GM12878 (cell line): ENCODE measurements around the gene ANKRD62. TPM values are rescaled to one million over a fixed set of nuclear protein-coding genes. Genes with fewer than 3 reads are reported as not detected.

Experiments
- ATAC-seq: fragments of 200-7000 bp; cut with Tn5 transposase; 3 replicates; pipeline ENCODE4 v1.9.1; 2020; ENCODE audit warnings: mild to moderate bottlenecking, moderate library complexity
- BruUV-seq: library from RNA; stranded (reverse); fragments of 400-500 nt; replicated peaks from 2 replicates; lab custom pipeline; 2021; lab: Mats Ljungman, UMichigan
- CTCF ChIA-PET: fragments of 300-600 bp; sonication (Branson Sonifier 250); formaldehyde crosslinking; extraction: SDS; loops from one replicate; lab custom pipeline; 2021; ENCODE audit warnings: inconsistent platforms; lab: Yijun Ruan, JAX
- POLR2A ChIA-PET: fragments of 350-600 bp; formaldehyde crosslinking; extraction: SDS; loops from one replicate; lab custom pipeline; 2021; ENCODE audit warnings: inconsistent platforms; lab: Charles Lee
- RAD21 ChIA-PET: fragments of 300-600 bp; sonication (Branson Sonifier 250); formaldehyde crosslinking; loops from one replicate; lab custom pipeline; 2023; ENCODE audit warnings: antibody characterized with exemption; ENCODE audit not compliant: unreplicated experiment; lab: Charles Lee
- SMC1A ChIA-PET: fragments of 300-600 bp; sonication (Branson Sonifier 250); formaldehyde crosslinking; loops from one replicate; lab custom pipeline; 2023; ENCODE audit not compliant: unreplicated experiment, uncharacterized antibody; lab: Charles Lee
- DNase-seq: peaks from one replicate; pipeline ENCODE4 v3.0.0-alpha.2; 2011; ENCODE audit warnings: low read depth, low spot score
- FAIRE-seq: peaks from 3 replicates; lab custom pipeline; 2011; peaks lifted over from hg19 to GRCh38; lab: Jason Lieb, UNC
- H2AFZ ChIP-seq: 2 replicates; pipeline ENCODE4 v1.6.0; 2011; ENCODE audit warnings: low read depth, low read length, control low read depth; ENCODE audit not compliant: control insufficient read depth
- H3K27ac ChIP-seq: 2 replicates; pipeline ENCODE4 v1.5.1; 2011; ENCODE audit warnings: control low read depth; ENCODE audit not compliant: control insufficient read depth, insufficient read depth
- H3K27me3 ChIP-seq, 2 experiments: replicated peaks in 1 of 2; 2 replicates each; pipeline versions ENCODE4 v1.6.0 to v1.6.1; 2011; ENCODE audit warnings: low read length in 1 of 2; ENCODE audit not compliant: control insufficient read depth in 2 of 2, insufficient read depth in 2 of 2
- H3K36me3 ChIP-seq, 2 experiments: 2 replicates each; pipeline ENCODE4 v1.5.1; 2011; ENCODE audit warnings: low read length in 1 of 2; ENCODE audit not compliant: control insufficient read depth in 2 of 2, insufficient read depth in 2 of 2
- H3K4me1 ChIP-seq: 2 replicates; pipeline ENCODE4 v1.6.1; 2011; ENCODE audit warnings: mild to moderate bottlenecking, low read length, moderate library complexity, mixed read lengths; ENCODE audit not compliant: control insufficient read depth, insufficient read depth
- H3K4me2 ChIP-seq: 2 replicates; pipeline ENCODE4 v1.6.0; 2011; ENCODE audit warnings: control low read depth; ENCODE audit not compliant: control insufficient read depth, insufficient read depth
- H3K4me3 ChIP-seq: fragments of 200-600 bp; sonication (generic); 2 replicates; pipeline ENCODE4 v1.5.1; 2016
- H3K79me2 ChIP-seq: 2 replicates; pipeline ENCODE4 v1.6.0; 2011; ENCODE audit warnings: low read length; ENCODE audit not compliant: control insufficient read depth, insufficient read depth
- H3K9ac ChIP-seq: 2 replicates; pipeline ENCODE4 v1.8.0; 2011; ENCODE audit warnings: low read length, control low read depth, mixed read lengths; ENCODE audit not compliant: control insufficient read depth, insufficient read depth
- H3K9me3 ChIP-seq: replicated peaks from 3 replicates; pipeline ENCODE4 v1.5.1; 2011; ENCODE audit warnings: mild to moderate bottlenecking, low read length; ENCODE audit not compliant: control insufficient read depth, insufficient read depth
- H4K20me1 ChIP-seq: 2 replicates; pipeline ENCODE4 v1.6.0; 2011; ENCODE audit not compliant: control insufficient read depth, insufficient read depth
- BCL11A ChIP-seq: IDR thresholded peaks from 2 replicates; pipeline ENCODE4 v1.6.1; 2011; ENCODE audit warnings: low read depth, low read length
- CBX5 ChIP-seq: sonication (generic); IDR thresholded peaks from 2 replicates; pipeline ENCODE4 v1.6.1; 2016; ENCODE audit warnings: low read depth, moderate library complexity, mild to moderate bottlenecking, inconsistent platforms
- DPF2 ChIP-seq: fragments of 450-650 bp; IDR thresholded peaks from 2 replicates; pipeline ENCODE4 v1.6.1; 2017; ENCODE audit warnings: mild to moderate bottlenecking
- HDAC6 ChIP-seq: fragments of 200-600 bp; sonication (generic); IDR thresholded peaks from one replicate; pipeline ENCODE4 v1.8.0; 2017; ENCODE audit warnings: antibody characterized with exemption; ENCODE audit not compliant: unreplicated experiment
- MYB ChIP-seq: fragments of 150-350 bp; IDR thresholded peaks from 2 replicates; pipeline ENCODE4 v1.6.1; 2014; ENCODE audit warnings: mild to moderate bottlenecking, low read depth, low read length, borderline replicate concordance
- NR2C1 ChIP-seq: fragments of 450-650 bp; IDR thresholded peaks from 2 replicates; pipeline ENCODE4 v1.6.1; 2017; ENCODE audit warnings: antibody characterized with exemption, mild to moderate bottlenecking, moderate library complexity
- PAX5 ChIP-seq: IDR thresholded peaks from 2 replicates; pipeline ENCODE4 v1.6.1; 2011; ENCODE audit warnings: low read depth, low read length, borderline replicate concordance
- POLR2AphosphoS5 ChIP-seq: IDR thresholded peaks from 2 replicates; pipeline ENCODE4 v1.6.1; 2011; ENCODE audit warnings: mild to moderate bottlenecking, low read length, inconsistent platforms
- RFX5 ChIP-seq: IDR thresholded peaks from 2 replicates; pipeline ENCODE4 v1.6.1; 2011; ENCODE audit warnings: low read depth, low read length, improper control_type of control experiment
- SPI1 ChIP-seq: IDR thresholded peaks from 2 replicates; pipeline ENCODE4 v1.6.1; 2011; ENCODE audit warnings: low read depth, mild to moderate bottlenecking, low read length, moderate library complexity, borderline replicate concordance; ENCODE audit not compliant: insufficient read depth
- SREBF1 ChIP-seq: IDR thresholded peaks from 2 replicates; pipeline ENCODE4 v1.6.1; 2012; ENCODE audit warnings: mild to moderate bottlenecking, low read length
- SRF ChIP-seq, 2 experiments: IDR thresholded peaks; 2 replicates each; pipeline ENCODE4 v1.6.1; 2011; ENCODE audit warnings: low read depth in 2 of 2, low read length in 2 of 2, mild to moderate bottlenecking in 1 of 2, moderate library complexity in 1 of 2
- TAF1 ChIP-seq: IDR thresholded peaks from 2 replicates; pipeline ENCODE4 v1.6.1; 2011; ENCODE audit warnings: mild to moderate bottlenecking, low read depth, low read length, borderline replicate concordance
- TCF3 ChIP-seq: IDR thresholded peaks from 2 replicates; pipeline ENCODE4 v1.6.1; 2012; ENCODE audit warnings: low read depth, mild to moderate bottlenecking, low read length, borderline replicate concordance; ENCODE audit not compliant: insufficient read depth
- ZNF274 ChIP-seq: IDR thresholded peaks from one replicate; pipeline ENCODE4 v1.8.0; 2011; ENCODE audit not compliant: insufficient read length, insufficient read depth
- in situ Hi-C: fragments of 300-500 bp; cut with MboI; formaldehyde crosslinking; loops from 9 replicates; pipeline ENCODE4 v1.14.3; 2018; ENCODE audit warnings: mixed read lengths
- intact Hi-C: fragments of 100-400 bp; cut with micrococcal nuclease; formaldehyde crosslinking; loops from one replicate; pipeline ENCODE4 v1.14.2; 2022; ENCODE audit not compliant: unreplicated experiment
- polyA plus RNA-seq, 11 experiments: library from polyadenylated mRNA; depleted of rRNA in 4 of 11; unstranded in 6 of 11; stranded (reverse) in 5 of 11; fragments of >200 nt; fragmentation: Nextera tagmentation in 4 of 11; fragmentation: Illumina TruSeq in 1 of 11; extraction: Ambion mirVana in 4 of 11; extraction: Trizol in 1 of 11; gene quantifications; 1 replicate in 1 of 11; 2 replicates in 10 of 11; pipeline versions ENCODE4 v1.2.1 to v1.2.3, GENCODE V29; 2011 to 2016; ENCODE audit warnings: inconsistent platforms in 2 of 11, missing spikeins in 2 of 11, low read depth in 1 of 11
- total RNA-seq, 4 experiments: library from RNA; depleted of rRNA in 3 of 4; stranded (reverse); fragments of >200 nt in 3 of 4; fragmentation: Illumina TruSeq in 1 of 4; extraction: Trizol in 1 of 4; gene quantifications; 2 replicates each; pipeline versions ENCODE4 v1.2.1 to v1.2.3, GENCODE V29; 2013 to 2021
- TF ChIP-seq, protein P1 (sequence below): fragments of 150-350 bp; IDR thresholded peaks from 2 replicates; pipeline ENCODE4 v1.6.1; 2016; ENCODE audit warnings: low read depth, low read length

Gene ANKRD62
- total and polyA plus RNA-seq, 10 of the 15 experiments (the other 5 are each of a cell fraction or from before 2014, with no cell fraction given): not detected

DNA sequence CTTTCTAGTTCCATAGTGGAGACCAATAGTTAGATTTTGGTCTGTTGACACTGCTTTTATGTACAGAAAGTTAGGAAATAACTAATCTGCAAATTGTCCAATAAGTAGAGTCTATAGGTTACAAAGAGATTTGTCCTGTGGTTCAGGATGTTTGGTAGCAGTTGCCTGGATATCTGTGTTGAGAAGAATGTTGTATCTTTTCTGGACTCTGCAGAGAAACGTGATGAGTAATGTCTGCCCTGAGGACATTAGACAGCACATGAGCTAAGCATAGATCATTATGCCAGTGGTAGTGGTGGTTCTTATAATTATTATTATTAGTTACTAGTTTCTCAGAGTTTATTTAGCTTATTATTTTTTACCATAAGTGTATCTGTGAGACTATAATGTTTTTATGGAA is 65.8 kb downstream of the ANKRD62 start (continued):
- no peak for TF ChIP-seq SRF (IDR thresholded peaks at IDR 0.05; ENCODE audit: low read depth in 2 of 2, low read length in 2 of 2)
- TF ChIP-seq MYB: no peak
- no peak for TF ChIP-seq BCL11A
- TF ChIP-seq RFX5: no peak

DNA sequence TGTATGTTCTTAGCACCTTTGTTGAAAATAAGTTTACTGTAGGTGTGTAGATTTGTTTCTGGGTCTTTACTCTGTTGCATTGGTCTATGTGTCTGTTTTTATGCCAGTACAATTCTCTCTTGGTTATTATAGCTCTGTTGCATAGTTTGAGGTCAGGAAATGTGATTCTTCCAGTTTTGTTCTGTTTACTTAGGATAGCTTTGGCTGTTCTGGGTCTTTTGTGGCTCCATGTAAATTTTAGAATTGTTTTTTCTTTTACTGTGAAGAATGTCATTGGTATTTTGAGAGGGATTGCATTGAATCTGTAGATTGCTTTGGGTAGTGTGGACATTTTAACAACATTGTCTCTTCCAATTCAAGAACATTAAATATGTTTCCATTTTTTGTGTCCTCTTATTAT is 69.1 kb downstream of the ANKRD62 start:
- in situ Hi-C loops: no loop called here

More for the DNA sequence above, 69.1 kb downstream of the ANKRD62 start:
- FAIRE-seq (no peak), DNase-seq (no peak), ATAC-seq (no peak)
- ChIA-PET SMC1A (no interaction called here), CTCF (no interaction called here), RAD21 (no interaction called here), POLR2A (no interaction called here)
- no peaks in the 10 kb centered on the region for H3K27me3 ChIP-seq
- H3K79me2 ChIP-seq: no peaks in the 10 kb centered on the region
- no peaks in the 10 kb centered on the region for H3K4me1 ChIP-seq
- intact Hi-C loops: no loop called here
- no peak overlapping the region for H2AFZ ChIP-seq
- H3K9me3 ChIP-seq: no peaks in the 10 kb centered on the region
- BruUV-seq: no TSS peak
- H3K36me3 ChIP-seq: no peaks in the 10 kb centered on the region
- H3K4me3 ChIP-seq: no peak overlapping the region
- H3K27ac ChIP-seq: no peak overlapping the region
- no peak overlapping the region for H3K4me2 ChIP-seq
- no peak overlapping the region for H3K9ac ChIP-seq
- TF ChIP-seq SPI1: no peak
- no peak for TF ChIP-seq RFX5
- TF ChIP-seq TAF1: no peak
- no peak for TF ChIP-seq POLR2AphosphoS5
- TF ChIP-seq DPF2: no peak
- TF ChIP-seq ZNF274: no peak
- TF ChIP-seq, protein P1, sequence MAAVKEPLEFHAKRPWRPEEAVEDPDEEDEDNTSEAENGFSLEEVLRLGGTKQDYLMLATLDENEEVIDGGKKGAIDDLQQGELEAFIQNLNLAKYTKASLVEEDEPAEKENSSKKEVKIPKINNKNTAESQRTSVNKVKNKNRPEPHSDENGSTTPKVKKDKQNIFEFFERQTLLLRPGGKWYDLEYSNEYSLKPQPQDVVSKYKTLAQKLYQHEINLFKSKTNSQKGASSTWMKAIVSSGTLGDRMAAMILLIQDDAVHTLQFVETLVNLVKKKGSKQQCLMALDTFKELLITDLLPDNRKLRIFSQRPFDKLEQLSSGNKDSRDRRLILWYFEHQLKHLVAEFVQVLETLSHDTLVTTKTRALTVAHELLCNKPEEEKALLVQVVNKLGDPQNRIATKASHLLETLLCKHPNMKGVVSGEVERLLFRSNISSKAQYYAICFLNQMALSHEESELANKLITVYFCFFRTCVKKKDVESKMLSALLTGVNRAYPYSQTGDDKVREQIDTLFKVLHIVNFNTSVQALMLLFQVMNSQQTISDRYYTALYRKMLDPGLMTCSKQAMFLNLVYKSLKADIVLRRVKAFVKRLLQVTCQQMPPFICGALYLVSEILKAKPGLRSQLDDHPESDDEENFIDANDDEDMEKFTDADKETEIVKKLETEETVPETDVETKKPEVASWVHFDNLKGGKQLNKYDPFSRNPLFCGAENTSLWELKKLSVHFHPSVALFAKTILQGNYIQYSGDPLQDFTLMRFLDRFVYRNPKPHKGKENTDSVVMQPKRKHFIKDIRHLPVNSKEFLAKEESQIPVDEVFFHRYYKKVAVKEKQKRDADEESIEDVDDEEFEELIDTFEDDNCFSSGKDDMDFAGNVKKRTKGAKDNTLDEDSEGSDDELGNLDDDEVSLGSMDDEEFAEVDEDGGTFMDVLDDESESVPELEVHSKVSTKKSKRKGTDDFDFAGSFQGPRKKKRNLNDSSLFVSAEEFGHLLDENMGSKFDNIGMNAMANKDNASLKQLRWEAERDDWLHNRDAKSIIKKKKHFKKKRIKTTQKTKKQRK: no peak
- no peak for TF ChIP-seq PAX5
- no peak for TF ChIP-seq CBX5
- no peak for TF ChIP-seq MYB
- no peak for TF ChIP-seq NR2C1
- TF ChIP-seq HDAC6: no peak
- no peak for TF ChIP-seq SREBF1
- no peak for TF ChIP-seq TCF3
- TF ChIP-seq, all 136 proteins: peak for 0
- H4K20me1 ChIP-seq: no peaks in the 10 kb centered on the region
